WTC11 (cell line): ENCODE data around the gene PARVB. TPM values are rescaled to one million over a fixed set of nuclear protein-coding genes. Genes with fewer than 3 reads are reported as not detected.

Source experiments
- ATAC-seq: fragments of 200-7000 bp; cut with Tn5 transposase; 2 replicates; pipeline ENCODE4 v1.10.0; 2021; ENCODE audit warnings: mild to moderate bottlenecking, moderate library complexity
- CTCF ChIA-PET: fragments of 300-600 bp; sonication (Branson Sonifier 250); formaldehyde crosslinking; loops from one replicate; lab custom pipeline; 2021; ENCODE audit warnings: antibody characterized with exemption; lab: Charles Lee
- POLR2A ChIA-PET: fragments of 350-600 bp; sonication (Branson Sonifier 250); formaldehyde crosslinking; loops from one replicate; lab custom pipeline; 2021; ENCODE audit warnings: antibody characterized with exemption; lab: Charles Lee
- DNase-seq: peaks from one replicate; pipeline ENCODE4 v3.0.0; 2021; ENCODE audit warnings: low spot score
- H3K27ac Mint-ChIP-seq: 2 replicates; pipeline ENCODE4 v1.8.0; 2021; ENCODE audit warnings: mixed read lengths
- H3K27me3 Mint-ChIP-seq: 2 replicates; pipeline ENCODE4 v1.8.0; 2021; ENCODE audit warnings: low read depth, mild to moderate bottlenecking, moderate library complexity, mixed read lengths
- H3K36me3 Mint-ChIP-seq: 2 replicates; pipeline ENCODE4 v1.8.0; 2021; ENCODE audit warnings: mixed read lengths
- H3K4me1 Mint-ChIP-seq: 2 replicates; pipeline ENCODE4 v1.8.0; 2022; ENCODE audit warnings: mixed read lengths
- H3K4me3 Mint-ChIP-seq: 2 replicates; pipeline ENCODE4 v1.8.0; 2021; ENCODE audit warnings: mild to moderate bottlenecking, moderate library complexity, mixed read lengths
- H3K9me3 Mint-ChIP-seq: 2 replicates; pipeline ENCODE4 v1.8.0; 2021; ENCODE audit warnings: mixed read lengths
- CTCF ChIP-seq: fragments of 200-600 bp; IDR thresholded peaks from 2 replicates; pipeline ENCODE4 v1.8.0; 2022; ENCODE audit warnings: antibody characterized with exemption
- E2F1 ChIP-seq: sonication (generic); formaldehyde crosslinking; IDR thresholded peaks from 2 replicates; pipeline ENCODE4 v1.8.0; 2022; ENCODE audit warnings: mild to moderate bottlenecking, missing genetic modification reagents
- ERG ChIP-seq: fragments of 250-450 bp; sonication (Bioruptor Pico); IDR thresholded peaks from 2 replicates; pipeline ENCODE4 v1.8.0; 2021; ENCODE audit warnings: mild to moderate bottlenecking
- ETV6 ChIP-seq: sonication (generic); formaldehyde crosslinking; IDR thresholded peaks from 2 replicates; pipeline ENCODE4 v1.8.1; 2022; ENCODE audit warnings: mild to moderate bottlenecking, missing genetic modification reagents
- FOXJ3 ChIP-seq: sonication (generic); formaldehyde crosslinking; IDR thresholded peaks from 2 replicates; pipeline ENCODE4 v1.9.0; 2021; ENCODE audit warnings: missing genetic modification reagents, mild to moderate bottlenecking, borderline replicate concordance
- FOXK1 ChIP-seq: sonication (generic); formaldehyde crosslinking; IDR thresholded peaks from 2 replicates; pipeline ENCODE4 v1.8.0; 2022; ENCODE audit warnings: mild to moderate bottlenecking, moderate library complexity, missing genetic modification reagents
- HMGA2 ChIP-seq: fragments of 250-450 bp; sonication (Bioruptor Pico); IDR thresholded peaks from 2 replicates; pipeline ENCODE4 v1.4.0; 2021; ENCODE audit warnings: mild to moderate bottlenecking, moderate library complexity
- MXD4 ChIP-seq: fragments of 250-450 bp; sonication (Bioruptor Pico); IDR thresholded peaks from 2 replicates; pipeline ENCODE4 v1.8.0; 2021; ENCODE audit warnings: mild to moderate bottlenecking, moderate library complexity, borderline replicate concordance
- MYBL2 ChIP-seq: sonication (generic); formaldehyde crosslinking; IDR thresholded peaks from 2 replicates; pipeline ENCODE4 v1.8.1; 2023; ENCODE audit warnings: mild to moderate bottlenecking, moderate library complexity, missing genetic modification reagents
- NFATC4 ChIP-seq: fragments of 250-450 bp; sonication (Bioruptor Pico); IDR thresholded peaks from 2 replicates; pipeline ENCODE4 v1.9.0; 2021; ENCODE audit warnings: mild to moderate bottlenecking
- NFYB ChIP-seq: sonication (generic); formaldehyde crosslinking; conservative IDR thresholded peaks from 2 replicates; pipeline ENCODE4 v1.8.0; 2022; ENCODE audit warnings: low read depth, missing genetic modification reagents
- TEAD1 ChIP-seq: sonication (generic); formaldehyde crosslinking; IDR thresholded peaks from 2 replicates; pipeline ENCODE4 v1.8.0; 2022; ENCODE audit warnings: mild to moderate bottlenecking, missing genetic modification reagents
- USF2 ChIP-seq: sonication (generic); formaldehyde crosslinking; IDR thresholded peaks from 2 replicates; pipeline ENCODE4 v1.8.1; 2023; ENCODE audit warnings: mild to moderate bottlenecking, missing genetic modification reagents, moderate library complexity
- ZNF138 ChIP-seq: sonication (generic); formaldehyde crosslinking; conservative IDR thresholded peaks from 2 replicates; pipeline ENCODE4 v1.8.1; 2022; ENCODE audit warnings: mild to moderate bottlenecking, moderate library complexity, missing genetic modification reagents
- ZNF219 ChIP-seq: sonication (generic); formaldehyde crosslinking; IDR thresholded peaks from 2 replicates; pipeline ENCODE4 v1.8.0; 2023; ENCODE audit warnings: missing genetic modification reagents, mild to moderate bottlenecking, borderline replicate concordance
- ZNF263 ChIP-seq: sonication (generic); formaldehyde crosslinking; IDR thresholded peaks from 2 replicates; pipeline ENCODE4 v1.8.1; 2022; ENCODE audit warnings: low read depth, mild to moderate bottlenecking, moderate library complexity, missing genetic modification reagents
- ZNF423 ChIP-seq: fragments of 250-450 bp; sonication (Bioruptor Pico); IDR thresholded peaks from 2 replicates; pipeline ENCODE4 v2.1.2; 2022; ENCODE audit warnings: mild to moderate bottlenecking, moderate library complexity
- total RNA-seq: library from RNA; stranded (reverse); gene quantifications from 3 replicates; pipeline ENCODE4 v1.2.3, GENCODE V29; 2021
- TF ChIP-seq, protein P1 (sequence below): sonication (generic); formaldehyde crosslinking; IDR thresholded peaks from 2 replicates; pipeline ENCODE4 v1.8.1; 2023; ENCODE audit warnings: mild to moderate bottlenecking, missing genetic modification reagents, borderline replicate concordance
- TF ChIP-seq, protein P2 (sequence below): sonication (generic); formaldehyde crosslinking; IDR thresholded peaks from 2 replicates; pipeline ENCODE4 v1.8.0; 2023; ENCODE audit warnings: missing genetic modification reagents, mild to moderate bottlenecking, borderline replicate concordance
- TF ChIP-seq, protein P3 (sequence below): sonication (generic); formaldehyde crosslinking; IDR thresholded peaks from 2 replicates; pipeline ENCODE4 v1.8.0; 2022; ENCODE audit warnings: mild to moderate bottlenecking, missing genetic modification reagents

PARVB gene
- total RNA-seq, 1 experiment from 2014 or later, result 3.3 TPM

DNA sequence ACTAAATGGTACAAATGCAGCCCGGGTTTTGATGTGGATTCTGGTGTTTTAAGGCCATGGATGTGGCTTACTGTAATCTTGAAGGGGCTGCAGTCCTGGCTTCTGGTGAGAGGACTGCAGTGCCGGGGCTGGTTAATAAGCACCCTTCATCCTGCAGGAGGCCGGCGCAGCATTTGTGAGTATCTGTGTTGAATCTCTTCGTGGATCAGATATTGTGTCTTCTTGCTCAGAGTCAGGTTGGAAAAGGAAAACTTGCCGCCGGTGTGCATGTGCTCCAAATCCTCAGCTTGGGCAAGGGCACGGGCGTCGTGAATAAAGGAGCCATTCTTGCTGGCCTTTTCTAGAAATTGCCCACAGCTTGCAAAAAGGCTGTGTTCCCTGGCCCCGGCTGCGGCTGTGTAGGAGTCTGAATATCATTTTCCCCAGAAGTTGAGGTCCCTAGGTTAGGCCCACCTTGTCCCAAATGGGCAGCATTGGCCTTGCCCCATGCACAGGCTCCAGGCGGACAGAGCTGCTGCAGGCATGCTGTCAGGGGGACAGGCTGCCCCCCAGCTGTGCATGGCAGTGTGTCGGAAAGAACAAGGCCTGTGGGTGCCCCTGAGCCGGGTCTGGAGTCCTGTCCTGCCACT lies 28.9 kb upstream of the PARVB start (continued):
- TF ChIP-seq, protein P1, sequence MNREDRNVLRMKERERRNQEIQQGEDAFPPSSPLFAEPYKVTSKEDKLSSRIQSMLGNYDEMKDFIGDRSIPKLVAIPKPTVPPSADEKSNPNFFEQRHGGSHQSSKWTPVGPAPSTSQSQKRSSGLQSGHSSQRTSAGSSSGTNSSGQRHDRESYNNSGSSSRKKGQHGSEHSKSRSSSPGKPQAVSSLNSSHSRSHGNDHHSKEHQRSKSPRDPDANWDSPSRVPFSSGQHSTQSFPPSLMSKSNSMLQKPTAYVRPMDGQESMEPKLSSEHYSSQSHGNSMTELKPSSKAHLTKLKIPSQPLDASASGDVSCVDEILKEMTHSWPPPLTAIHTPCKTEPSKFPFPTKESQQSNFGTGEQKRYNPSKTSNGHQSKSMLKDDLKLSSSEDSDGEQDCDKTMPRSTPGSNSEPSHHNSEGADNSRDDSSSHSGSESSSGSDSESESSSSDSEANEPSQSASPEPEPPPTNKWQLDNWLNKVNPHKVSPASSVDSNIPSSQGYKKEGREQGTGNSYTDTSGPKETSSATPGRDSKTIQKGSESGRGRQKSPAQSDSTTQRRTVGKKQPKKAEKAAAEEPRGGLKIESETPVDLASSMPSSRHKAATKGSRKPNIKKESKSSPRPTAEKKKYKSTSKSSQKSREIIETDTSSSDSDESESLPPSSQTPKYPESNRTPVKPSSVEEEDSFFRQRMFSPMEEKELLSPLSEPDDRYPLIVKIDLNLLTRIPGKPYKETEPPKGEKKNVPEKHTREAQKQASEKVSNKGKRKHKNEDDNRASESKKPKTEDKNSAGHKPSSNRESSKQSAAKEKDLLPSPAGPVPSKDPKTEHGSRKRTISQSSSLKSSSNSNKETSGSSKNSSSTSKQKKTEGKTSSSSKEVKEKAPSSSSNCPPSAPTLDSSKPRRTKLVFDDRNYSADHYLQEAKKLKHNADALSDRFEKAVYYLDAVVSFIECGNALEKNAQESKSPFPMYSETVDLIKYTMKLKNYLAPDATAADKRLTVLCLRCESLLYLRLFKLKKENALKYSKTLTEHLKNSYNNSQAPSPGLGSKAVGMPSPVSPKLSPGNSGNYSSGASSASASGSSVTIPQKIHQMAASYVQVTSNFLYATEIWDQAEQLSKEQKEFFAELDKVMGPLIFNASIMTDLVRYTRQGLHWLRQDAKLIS (CRISPR knock-in tag), result no peak

- CTCF ChIA-PET, result no interaction called here
- no peaks in the 10 kb centered on the region for H3K27me3 Mint-ChIP-seq
- no peak for TF ChIP-seq E2F1 (CRISPR knock-in tag)
- TF ChIP-seq TEAD1, result no peak
- TF ChIP-seq, protein P2, sequence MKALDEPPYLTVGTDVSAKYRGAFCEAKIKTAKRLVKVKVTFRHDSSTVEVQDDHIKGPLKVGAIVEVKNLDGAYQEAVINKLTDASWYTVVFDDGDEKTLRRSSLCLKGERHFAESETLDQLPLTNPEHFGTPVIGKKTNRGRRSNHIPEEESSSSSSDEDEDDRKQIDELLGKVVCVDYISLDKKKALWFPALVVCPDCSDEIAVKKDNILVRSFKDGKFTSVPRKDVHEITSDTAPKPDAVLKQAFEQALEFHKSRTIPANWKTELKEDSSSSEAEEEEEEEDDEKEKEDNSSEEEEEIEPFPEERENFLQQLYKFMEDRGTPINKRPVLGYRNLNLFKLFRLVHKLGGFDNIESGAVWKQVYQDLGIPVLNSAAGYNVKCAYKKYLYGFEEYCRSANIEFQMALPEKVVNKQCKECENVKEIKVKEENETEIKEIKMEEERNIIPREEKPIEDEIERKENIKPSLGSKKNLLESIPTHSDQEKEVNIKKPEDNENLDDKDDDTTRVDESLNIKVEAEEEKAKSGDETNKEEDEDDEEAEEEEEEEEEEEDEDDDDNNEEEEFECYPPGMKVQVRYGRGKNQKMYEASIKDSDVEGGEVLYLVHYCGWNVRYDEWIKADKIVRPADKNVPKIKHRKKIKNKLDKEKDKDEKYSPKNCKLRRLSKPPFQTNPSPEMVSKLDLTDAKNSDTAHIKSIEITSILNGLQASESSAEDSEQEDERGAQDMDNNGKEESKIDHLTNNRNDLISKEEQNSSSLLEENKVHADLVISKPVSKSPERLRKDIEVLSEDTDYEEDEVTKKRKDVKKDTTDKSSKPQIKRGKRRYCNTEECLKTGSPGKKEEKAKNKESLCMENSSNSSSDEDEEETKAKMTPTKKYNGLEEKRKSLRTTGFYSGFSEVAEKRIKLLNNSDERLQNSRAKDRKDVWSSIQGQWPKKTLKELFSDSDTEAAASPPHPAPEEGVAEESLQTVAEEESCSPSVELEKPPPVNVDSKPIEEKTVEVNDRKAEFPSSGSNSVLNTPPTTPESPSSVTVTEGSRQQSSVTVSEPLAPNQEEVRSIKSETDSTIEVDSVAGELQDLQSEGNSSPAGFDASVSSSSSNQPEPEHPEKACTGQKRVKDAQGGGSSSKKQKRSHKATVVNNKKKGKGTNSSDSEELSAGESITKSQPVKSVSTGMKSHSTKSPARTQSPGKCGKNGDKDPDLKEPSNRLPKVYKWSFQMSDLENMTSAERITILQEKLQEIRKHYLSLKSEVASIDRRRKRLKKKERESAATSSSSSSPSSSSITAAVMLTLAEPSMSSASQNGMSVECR, result no peak
- no peak for TF ChIP-seq ERG
- TF ChIP-seq MXD4 (CRISPR knock-in tag), result no peak
- TF ChIP-seq NFYB (CRISPR knock-in tag), result no peak
- no peak for TF ChIP-seq USF2 (CRISPR knock-in tag)
- no peak for TF ChIP-seq ZNF138 (CRISPR knock-in tag)
- no peak for TF ChIP-seq FOXK1 (CRISPR knock-in tag)
- no peak for TF ChIP-seq NFATC4 (CRISPR knock-in tag)
- TF ChIP-seq MYBL2 (CRISPR knock-in tag), result no peak
- TF ChIP-seq HMGA2 (CRISPR knock-in tag), result no peak
- TF ChIP-seq ETV6 (CRISPR knock-in tag), result no peak
- TF ChIP-seq, protein P3, sequence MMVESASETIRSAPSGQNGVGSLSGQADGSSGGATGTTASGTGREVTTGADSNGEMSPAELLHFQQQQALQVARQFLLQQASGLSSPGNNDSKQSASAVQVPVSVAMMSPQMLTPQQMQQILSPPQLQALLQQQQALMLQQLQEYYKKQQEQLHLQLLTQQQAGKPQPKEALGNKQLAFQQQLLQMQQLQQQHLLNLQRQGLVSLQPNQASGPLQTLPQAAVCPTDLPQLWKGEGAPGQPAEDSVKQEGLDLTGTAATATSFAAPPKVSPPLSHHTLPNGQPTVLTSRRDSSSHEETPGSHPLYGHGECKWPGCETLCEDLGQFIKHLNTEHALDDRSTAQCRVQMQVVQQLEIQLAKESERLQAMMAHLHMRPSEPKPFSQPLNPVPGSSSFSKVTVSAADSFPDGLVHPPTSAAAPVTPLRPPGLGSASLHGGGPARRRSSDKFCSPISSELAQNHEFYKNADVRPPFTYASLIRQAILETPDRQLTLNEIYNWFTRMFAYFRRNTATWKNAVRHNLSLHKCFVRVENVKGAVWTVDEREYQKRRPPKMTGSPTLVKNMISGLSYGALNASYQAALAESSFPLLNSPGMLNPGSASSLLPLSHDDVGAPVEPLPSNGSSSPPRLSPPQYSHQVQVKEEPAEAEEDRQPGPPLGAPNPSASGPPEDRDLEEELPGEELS (CRISPR knock-in tag), result no peak
- TF ChIP-seq ZNF219 (CRISPR knock-in tag), result no peak
- TF ChIP-seq ZNF423 (CRISPR knock-in tag), result no peak
- no peak for TF ChIP-seq FOXJ3 (CRISPR knock-in tag)
- TF ChIP-seq CTCF, result no peak
- TF ChIP-seq ZNF263, result no peak
- H3K9me3 Mint-ChIP-seq, result no peaks in the 10 kb centered on the region
- ATAC-seq (no peak), DNase-seq (no peak)
- no peak overlapping the region for H3K27ac Mint-ChIP-seq
- peaks cover 59% of the 10 kb centered on the region for H3K36me3 Mint-ChIP-seq
- POLR2A ChIA-PET, result no interaction called here
- H3K4me3 Mint-ChIP-seq, result no peak overlapping the region
- H3K4me1 Mint-ChIP-seq, result 0 out of 2 replicates have a peak, but pooled peaks cover 2% of the 10 kb centered on the region
Observed at GRCh38 chr22:43995798-43996169, 28.3 kb upstream of the PARVB start.
